Ovary (tissue), 3 donors: ENCODE measurements around the gene ELOVL3.

Experiments used
- POLR2A ChIP-seq: fragments of 450-650 bp; IDR thresholded peaks from one replicate; pipeline ENCODE4 v1.6.1; 2017; ENCODE audit warnings: antibody characterized with exemption, mild to moderate bottlenecking, moderate library complexity
- TF ChIP-seq, protein P1 (sequence below), 3 donors: fragments of 450-650 bp in 2 of 3; fragments of 200-600 bp in 1 of 3; IDR thresholded peaks; one replicate each; pipeline versions ENCODE4 v1.5.1 to v1.8.0; 2016 to 2022; ENCODE audit warnings: antibody characterized with exemption in 3 of 3, mild to moderate bottlenecking in 1 of 3
- donor health status: DM: no; HTN: no; CAD: no.

DNA sequence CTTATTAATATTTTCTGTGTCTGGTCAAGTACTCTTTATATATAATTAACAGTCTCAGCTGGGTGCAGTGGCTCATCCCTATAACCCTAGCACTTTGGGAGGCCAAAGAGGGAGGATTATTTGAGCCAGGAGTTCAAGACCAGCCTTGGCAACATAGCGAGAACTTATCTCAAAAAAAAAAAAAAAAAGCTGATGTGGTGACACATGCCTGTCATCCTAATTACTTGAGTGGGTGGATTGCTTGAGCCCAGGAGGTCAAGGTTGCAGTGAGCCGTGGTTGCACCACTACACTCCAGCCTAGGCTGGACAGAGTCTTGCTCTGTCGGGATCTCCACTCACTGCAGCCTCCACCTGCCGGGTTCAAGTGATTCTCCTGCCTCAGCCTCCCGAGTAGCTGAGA is 6.7 kb upstream of the ELOVL3 start:
- TF ChIP-seq, protein P1, sequence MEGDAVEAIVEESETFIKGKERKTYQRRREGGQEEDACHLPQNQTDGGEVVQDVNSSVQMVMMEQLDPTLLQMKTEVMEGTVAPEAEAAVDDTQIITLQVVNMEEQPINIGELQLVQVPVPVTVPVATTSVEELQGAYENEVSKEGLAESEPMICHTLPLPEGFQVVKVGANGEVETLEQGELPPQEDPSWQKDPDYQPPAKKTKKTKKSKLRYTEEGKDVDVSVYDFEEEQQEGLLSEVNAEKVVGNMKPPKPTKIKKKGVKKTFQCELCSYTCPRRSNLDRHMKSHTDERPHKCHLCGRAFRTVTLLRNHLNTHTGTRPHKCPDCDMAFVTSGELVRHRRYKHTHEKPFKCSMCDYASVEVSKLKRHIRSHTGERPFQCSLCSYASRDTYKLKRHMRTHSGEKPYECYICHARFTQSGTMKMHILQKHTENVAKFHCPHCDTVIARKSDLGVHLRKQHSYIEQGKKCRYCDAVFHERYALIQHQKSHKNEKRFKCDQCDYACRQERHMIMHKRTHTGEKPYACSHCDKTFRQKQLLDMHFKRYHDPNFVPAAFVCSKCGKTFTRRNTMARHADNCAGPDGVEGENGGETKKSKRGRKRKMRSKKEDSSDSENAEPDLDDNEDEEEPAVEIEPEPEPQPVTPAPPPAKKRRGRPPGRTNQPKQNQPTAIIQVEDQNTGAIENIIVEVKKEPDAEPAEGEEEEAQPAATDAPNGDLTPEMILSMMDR (IDR thresholded peaks at IDR 0.05), result no peak
- no peak for TF ChIP-seq POLR2A
